NCI-H187 treated with DMSO at 0.1 percent for 48 hours (cell line): ENCODE results near the gene SMYD3.
"Not testable (repeated sequence)": the region's sequence is repeated elsewhere in the genome, so short reads cannot be mapped to it uniquely, and the experiment has no call there.

Experiments
- DNase-seq: peaks from one replicate; lab custom pipeline; 2025; lab: John Stamatoyannopoulos, UW

SMYD3 gene

GRCh38 chr1:245987577-245987976, 519.5 kb downstream of the SMYD3 start:
- no peak for DNase-seq

- DNase-seq: no peak
Observed at GRCh38 chr1:245987219-245987545, 519.9 kb downstream of the SMYD3 start.

- no peak for DNase-seq
Observed at GRCh38 chr1:245986404-245987218, 520.5 kb downstream of the SMYD3 start.

GRCh38 chr1:245984390-245985155, 522.5 kb downstream of the SMYD3 start:
- no peak for DNase-seq

- DNase-seq: no peak
Observed at GRCh38 chr1:245983294-245983967, 523.6 kb downstream of the SMYD3 start.

- DNase-seq: no peak
Observed at GRCh38 chr1:245979589-245979988, 527.5 kb downstream of the SMYD3 start.

- DNase-seq: no peak
Observed at GRCh38 chr1:245978915-245979314, 528.2 kb downstream of the SMYD3 start.

GRCh38 chr1:245972476-245972875, 534.6 kb downstream of the SMYD3 start:
- no peak for DNase-seq

GRCh38 chr1:245971711-245972085, 535.4 kb downstream of the SMYD3 start:
- DNase-seq: no peak

- not testable (repeated sequence) for DNase-seq
Observed at GRCh38 chr1:245971076-245971710, 535.9 kb downstream of the SMYD3 start.

- DNase-seq: no peak
Observed at GRCh38 chr1:245969283-245969682, 537.8 kb downstream of the SMYD3 start.

GRCh38 chr1:245968775-245969174, 538.3 kb downstream of the SMYD3 start:
- no peak for DNase-seq

- no peak for DNase-seq
Observed at GRCh38 chr1:245965398-245965797, 541.7 kb downstream of the SMYD3 start.

GRCh38 chr1:245963649-245964048, 543.4 kb downstream of the SMYD3 start:
- no peak for DNase-seq

- no peak for DNase-seq
Observed at GRCh38 chr1:245962453-245962852, 544.6 kb downstream of the SMYD3 start.

GRCh38 chr1:245961137-245961540, 545.9 kb downstream of the SMYD3 start:
- no peak for DNase-seq

- DNase-seq: no peak
Observed at GRCh38 chr1:245960171-245960570, 546.9 kb downstream of the SMYD3 start.

- no peak for DNase-seq
Observed at GRCh38 chr1:245958016-245958415, 549.1 kb downstream of the SMYD3 start.

- DNase-seq: no peak
Observed at GRCh38 chr1:245957427-245957826, 549.7 kb downstream of the SMYD3 start.

GRCh38 chr1:245956225-245956624, 550.9 kb downstream of the SMYD3 start:
- no peak for DNase-seq

- DNase-seq: no peak
Observed at GRCh38 chr1:245953876-245954660, 553.0 kb downstream of the SMYD3 start.
